GM18907 (cell line): Measurements from ENCODE around the gene KCNJ4.

Experiments used
- ATAC-seq: cut with Tn5 transposase; IDR thresholded peaks from one replicate; pipeline ENCODE4 v1.9.1; 2021; ENCODE audit warnings: mild to moderate bottlenecking, moderate library complexity; ENCODE audit not compliant: unreplicated experiment

KCNJ4 gene

DNA sequence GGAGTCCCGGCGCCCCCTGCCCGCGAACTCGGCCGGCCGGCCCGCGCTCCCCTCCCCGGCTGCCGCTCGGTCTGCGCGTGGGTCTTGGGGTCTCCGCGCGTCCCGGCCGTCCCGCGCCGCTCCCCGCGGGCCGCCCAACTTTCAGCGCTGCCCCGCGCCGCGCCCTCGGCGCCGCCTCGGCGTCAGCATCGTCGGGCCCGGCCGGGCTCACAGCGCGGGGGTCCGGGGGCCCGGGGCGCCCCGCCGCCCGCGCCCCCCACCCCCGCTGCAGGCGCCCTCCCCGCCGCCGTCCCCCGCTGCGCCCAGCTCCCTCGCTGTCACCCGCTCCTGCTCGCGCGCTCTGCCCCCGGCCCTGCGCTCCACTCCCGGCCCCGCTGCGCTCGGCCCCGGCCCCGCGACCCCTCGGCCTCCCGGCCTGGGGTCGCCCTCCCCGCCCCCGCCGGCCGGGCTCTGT is at the start of gene KCNJ4:
Gene KCNJ4, minus strand, starts transcription at position 124 of the 454 bp plus-strand sequence. CDS start 27,067 bp downstream, outside the sequence.
- ATAC-seq, result no peak

DNA sequence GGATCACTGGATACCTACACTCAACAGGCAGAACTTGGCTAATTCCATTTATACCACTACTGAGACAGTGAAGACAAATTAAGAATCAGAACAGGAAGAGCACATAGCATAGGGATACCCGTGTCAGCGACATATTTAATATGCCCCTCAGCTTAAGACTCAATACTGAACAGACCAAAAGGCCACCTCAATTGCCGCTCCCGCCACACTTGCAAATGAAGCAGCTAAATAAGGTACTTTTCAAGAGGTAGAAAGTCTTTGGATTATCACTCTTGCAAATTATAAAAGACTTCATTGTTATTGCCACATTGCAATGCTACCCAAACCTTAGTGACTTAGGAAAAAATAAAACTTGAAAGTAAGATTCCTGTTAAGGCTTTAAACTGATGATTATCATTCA is 48.0 kb upstream of the KCNJ4 start:
- ATAC-seq, result no peak

DNA sequence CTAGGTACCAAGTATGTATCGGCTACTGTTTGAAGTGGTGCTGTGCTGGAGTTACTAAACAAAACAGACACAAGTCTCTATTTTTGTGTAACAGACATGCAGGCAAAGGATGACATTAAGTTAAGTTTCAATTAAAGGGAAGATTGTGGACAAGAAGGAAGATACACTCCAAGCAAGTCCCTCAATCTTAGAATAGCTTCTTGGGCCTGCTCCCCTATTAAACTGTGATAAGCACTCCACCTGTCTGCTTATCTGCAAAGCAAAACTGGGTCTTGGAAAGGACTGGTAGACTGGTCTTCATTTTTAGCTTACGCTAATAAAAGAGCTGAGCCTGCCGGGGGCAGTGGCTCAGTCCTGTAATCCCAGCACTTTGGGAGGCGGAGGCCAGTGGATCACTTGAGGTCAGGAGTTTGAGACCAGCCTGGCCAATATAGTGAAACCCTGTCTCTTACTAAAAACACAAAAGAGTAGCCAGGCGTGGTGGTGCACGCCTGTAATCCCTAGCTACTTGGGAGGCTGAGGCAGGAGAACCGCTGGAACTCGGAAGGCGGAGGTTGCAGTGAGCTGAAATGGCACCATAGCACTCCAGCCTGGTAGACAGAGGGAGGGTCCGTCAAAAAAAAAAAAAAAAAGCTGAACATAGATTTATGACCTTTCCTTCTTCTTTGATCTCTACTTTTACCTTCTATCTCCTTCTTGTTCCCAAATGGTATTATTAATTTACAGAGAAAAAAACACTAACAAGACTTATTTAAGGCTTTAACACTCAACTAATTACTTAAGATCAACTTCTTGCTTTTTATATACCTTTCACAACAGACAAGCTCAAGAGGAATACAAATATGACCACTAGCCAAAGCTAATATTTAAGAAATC is 47.0 kb upstream of the KCNJ4 start:
- no peak for ATAC-seq

DNA sequence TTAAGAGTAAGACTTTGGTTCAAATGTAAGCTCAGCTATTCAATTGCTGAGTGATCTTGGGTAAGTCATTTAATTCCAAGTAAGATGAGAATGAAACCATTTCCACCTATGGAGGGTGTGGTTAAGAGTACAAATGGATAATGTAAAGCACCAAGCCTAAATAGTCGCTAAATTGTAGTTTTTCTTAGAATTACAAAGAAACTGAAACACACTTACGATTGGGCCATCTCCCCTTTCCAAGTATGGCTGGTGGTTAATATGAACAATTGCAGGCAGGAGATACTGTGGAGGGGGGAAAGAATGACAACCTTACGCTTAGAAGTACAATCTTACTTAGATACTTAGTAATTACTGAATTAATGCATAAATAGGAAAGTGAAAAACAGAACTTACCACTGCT is 42.9 kb upstream of the KCNJ4 start:
- no peak for ATAC-seq

GRCh38 chr22:38494939-38495338 is 39.9 kb upstream of the KCNJ4 start:
- no peak for ATAC-seq

GRCh38 chr22:38494498-38494897 is 39.5 kb upstream of the KCNJ4 start:
- ATAC-seq, result no peak

DNA sequence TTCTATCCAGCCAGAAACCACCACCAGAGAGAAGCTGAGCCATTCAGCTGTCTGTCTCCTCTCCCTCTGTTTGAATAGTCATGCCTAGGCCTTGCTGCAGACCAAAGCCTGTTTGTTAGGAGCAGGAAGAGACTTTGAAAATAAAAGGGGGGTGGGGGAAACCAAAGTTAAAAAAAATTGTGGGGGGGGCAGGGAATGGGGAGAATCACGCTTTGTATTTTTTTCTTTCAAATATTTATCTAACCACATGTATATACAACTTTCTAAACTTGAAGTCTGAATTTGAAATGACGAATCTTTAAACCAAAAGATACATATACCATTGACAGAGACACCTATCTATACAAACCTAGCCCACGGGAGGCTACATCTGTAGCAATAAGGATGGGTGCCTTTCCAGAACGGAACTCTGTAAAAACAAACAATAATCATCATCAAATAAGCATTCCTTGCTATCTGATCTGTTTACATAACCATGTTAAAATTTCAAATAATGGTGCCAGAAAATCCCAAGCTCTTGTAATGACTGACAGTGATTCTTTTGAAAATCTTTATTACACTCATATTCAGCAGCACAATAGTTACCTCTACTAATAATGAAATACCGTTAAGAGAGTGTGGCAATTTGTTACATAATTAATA is 36.8 kb upstream of the KCNJ4 start:
- no peak for ATAC-seq

- ATAC-seq, result no peak
Observed at GRCh38 chr22:38490915-38491314, 35.9 kb upstream of the KCNJ4 start.

- ATAC-seq, result no peak
Observed at GRCh38 chr22:38490475-38490874, 35.5 kb upstream of the KCNJ4 start.

GRCh38 chr22:38489561-38490145 is 34.7 kb upstream of the KCNJ4 start:
- no peak for ATAC-seq

GRCh38 chr22:38489142-38489541 is 34.1 kb upstream of the KCNJ4 start:
- no peak for ATAC-seq

GRCh38 chr22:38487946-38488345 is 32.9 kb upstream of the KCNJ4 start:
- no peak for ATAC-seq

DNA sequence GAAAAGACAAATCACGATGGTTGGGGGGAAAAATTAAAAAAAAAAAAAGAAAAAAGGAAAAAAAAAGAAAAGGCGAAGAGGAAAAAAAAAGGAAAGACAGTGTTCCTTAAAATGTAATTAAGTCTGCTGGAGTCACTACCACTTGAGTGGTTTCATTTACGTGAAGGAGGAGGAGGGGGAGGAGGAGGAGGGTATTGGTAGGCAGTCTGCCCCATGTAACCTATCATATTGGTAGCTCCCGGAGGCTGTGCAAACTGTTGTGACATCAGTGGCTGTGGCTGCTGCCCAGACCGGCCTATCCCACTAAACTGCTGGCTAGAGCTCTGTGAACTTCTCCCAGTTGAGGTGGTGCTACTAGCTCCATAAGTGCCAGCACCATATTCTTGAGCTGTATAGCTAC is 30.8 kb upstream of the KCNJ4 start:
- ATAC-seq, result no peak

- ATAC-seq, result no peak
Observed at GRCh38 chr22:38484244-38484643, 29.2 kb upstream of the KCNJ4 start.

- ATAC-seq, result no peak
Observed at GRCh38 chr22:38482662-38483308, 27.8 kb upstream of the KCNJ4 start.

GRCh38 chr22:38481871-38482332 is 26.9 kb upstream of the KCNJ4 start:
- ATAC-seq, result no peak

DNA sequence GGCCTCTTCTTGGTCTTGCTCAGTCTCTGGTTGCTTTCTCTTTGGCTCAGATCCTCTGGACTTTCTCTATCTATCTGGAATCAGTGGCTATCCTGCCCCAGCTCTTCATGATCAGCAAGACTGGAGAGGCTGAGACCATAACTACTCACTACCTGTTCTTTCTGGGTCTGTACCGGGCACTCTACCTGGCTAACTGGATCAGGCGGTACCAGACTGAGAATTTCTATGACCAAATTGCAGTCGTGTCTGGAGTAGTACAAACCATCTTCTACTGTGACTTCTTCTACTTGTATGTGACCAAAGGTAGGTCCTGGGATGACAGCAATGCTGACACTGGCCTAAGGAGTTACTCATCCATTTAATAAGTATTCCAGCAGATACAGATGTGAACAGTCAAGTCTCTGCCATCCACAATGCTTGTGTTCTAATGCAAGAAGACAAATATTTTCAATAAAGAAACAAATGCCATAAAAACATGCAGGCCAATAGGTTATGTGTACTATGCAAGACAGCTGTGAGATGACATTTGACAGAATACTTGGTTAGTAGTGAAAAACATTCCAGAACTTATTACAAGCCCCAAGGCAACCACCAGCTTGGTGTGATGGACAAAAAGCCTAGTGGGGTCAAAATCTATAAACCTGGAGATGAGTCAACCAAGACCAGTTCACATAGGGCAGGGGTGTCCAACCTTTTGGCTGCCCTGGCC is 26.3 kb upstream of the KCNJ4 start:
- no peak for ATAC-seq

- no peak for ATAC-seq
Observed at GRCh38 chr22:38479096-38479837, 24.3 kb upstream of the KCNJ4 start.

- ATAC-seq, result no peak
Observed at GRCh38 chr22:38477585-38477984, 22.6 kb upstream of the KCNJ4 start.
